Fibroblast of skin of back (primary cell): ENCODE data around the gene HOXA2.

Experiments used
- DNase-seq: peaks from one replicate; pipeline ENCODE4 v3.0.0-alpha.2; 2013

The HOXA2 gene

DNA sequence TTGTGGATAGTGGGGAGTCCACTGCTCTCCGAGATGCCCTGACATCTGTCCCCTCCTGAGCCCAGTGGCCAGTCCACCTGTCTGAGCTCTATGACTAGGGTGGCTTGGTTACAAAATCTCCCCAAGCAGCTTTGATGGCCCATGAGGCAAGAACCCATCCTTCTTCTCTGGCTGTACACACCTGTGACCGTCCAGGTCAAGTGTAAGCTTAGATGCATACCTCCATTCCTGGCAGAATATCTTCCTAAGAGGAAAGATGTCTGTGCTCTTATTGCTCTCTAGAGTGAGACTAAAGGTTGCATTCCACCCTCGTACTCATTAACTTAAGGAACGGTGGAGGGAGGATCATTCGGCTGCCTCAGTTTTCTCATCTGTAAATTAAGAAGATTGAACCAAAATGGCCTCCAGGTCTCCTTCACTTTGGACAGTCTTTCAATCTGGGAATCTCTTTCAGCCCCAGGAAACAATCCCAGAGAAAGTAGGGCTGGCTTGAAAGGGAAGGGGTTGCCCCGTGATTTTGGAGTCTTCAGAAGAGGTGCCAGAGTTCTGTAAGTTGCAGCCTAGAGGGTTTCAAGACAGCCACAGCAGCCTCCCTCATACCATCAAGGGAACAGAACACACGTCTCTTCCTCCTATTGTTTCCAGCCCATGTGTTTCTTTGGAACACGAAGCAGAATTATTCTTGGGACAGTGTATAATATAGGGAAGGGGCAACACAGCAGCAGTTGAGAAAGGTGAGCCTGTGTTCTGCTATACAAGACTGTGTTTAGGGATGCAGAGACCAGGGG lies 22.6 kb upstream of the HOXA2 start:
- no peak for DNase-seq

DNA sequence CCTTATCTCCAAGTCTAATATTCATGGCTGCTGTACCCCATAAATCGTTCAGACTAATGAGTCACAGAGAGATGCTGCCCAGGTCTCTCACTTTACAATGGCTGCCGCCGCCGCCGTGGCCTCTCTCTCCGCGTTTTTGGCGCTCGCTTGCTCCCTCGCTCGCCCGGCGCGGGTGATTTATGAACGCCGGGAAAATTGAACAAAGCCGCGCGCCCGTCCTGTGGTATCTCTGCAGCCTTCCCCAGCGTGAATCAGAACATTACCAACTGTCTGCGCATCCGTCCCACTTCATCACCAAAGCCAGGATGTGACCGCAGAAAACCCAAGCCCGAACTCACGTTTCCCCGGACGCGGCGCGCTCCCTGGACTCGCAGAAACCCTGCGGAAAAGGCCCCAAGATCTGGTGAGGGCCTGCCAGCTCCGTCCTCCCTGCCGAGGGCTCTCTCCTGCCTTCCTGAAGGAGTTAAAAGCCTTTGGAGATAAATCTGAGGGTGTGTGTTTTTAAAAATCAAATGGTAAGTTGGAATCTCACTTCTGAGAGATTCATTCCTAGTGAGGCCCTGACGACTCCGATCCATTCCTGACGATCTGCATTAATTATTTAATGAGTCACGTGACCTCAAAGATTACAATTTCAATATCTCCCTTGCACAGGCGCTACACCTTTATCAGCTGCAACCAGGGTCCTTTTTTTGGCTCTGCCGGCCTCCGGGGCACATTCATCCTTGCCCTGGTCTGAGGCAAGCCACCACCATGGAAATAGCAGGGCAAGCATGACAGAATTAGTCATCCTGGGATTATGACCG lies 21.8 kb upstream of the HOXA2 start:
- DNase-seq: peak; percentile 29

GRCh38 chr7:27123477-27124053 lies 21.1 kb upstream of the HOXA2 start:
- no peak for DNase-seq

GRCh38 chr7:27123007-27123476 lies 20.6 kb upstream of the HOXA2 start:
- no peak for DNase-seq

DNA sequence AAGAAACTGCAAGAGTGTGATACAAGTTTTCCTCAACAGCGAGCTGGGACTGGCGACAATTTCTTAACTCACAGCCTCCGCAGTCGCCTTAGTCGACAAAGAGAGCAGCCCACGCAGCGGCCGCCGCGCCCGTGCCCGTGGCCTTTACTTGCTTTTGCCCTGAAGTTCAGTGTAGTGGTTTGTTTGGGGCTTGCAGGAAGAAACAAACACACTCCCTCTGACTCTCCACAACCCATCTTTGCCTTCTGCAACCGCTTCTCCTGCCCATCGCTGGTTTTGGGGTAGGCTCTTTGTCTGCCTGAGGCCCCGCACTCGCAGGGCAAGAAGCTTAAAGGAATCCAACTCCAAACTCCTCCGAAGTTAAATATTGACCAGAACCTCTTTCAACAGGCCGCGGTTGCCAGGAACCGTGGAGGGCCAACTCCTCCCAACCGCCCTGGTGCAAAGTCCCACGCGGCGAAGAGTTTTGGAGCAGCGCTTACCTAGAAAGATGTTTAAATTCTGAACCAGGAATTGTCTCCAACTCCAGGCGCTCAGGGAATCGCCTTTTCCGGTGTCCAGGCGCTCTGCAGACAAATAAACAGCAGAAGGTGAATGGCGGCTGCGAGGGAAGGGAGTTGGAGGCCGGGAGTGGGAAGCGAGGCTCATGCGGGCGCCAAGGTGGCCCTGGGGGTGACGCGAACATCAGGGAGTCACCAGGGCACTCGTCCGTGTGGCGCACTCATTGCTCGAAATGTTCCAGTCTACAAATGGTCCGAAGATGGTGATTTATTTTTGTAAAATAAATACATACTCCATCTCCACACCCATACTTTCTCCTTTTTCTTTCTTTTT lies 19.8 kb upstream of the HOXA2 start:
- DNase-seq: no peak

DNA sequence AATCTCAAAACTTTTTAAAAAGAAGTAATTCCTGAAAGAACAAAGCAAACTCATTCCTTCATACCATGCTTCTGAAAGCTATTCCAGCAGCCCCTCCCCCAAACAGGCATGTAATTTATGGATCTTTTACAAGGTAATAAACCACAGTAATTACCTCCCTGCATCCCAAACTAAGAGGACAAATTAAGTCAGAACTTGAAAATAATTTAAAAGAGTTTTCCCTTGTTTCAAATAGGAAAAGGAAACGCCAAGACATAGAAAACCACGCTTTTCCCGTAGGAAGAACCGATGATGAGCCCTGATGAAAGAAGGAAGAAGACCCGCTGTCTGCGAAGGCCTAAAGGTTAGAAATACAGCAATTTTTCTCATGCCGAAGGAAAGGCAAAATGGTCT lies 19.2 kb upstream of the HOXA2 start:
- no peak for DNase-seq

- no peak for DNase-seq
Observed at GRCh38 chr7:27119412-27119911, 17.0 kb upstream of the HOXA2 start.

- DNase-seq: no peak
Observed at GRCh38 chr7:27118580-27118979, 16.1 kb upstream of the HOXA2 start.

DNA sequence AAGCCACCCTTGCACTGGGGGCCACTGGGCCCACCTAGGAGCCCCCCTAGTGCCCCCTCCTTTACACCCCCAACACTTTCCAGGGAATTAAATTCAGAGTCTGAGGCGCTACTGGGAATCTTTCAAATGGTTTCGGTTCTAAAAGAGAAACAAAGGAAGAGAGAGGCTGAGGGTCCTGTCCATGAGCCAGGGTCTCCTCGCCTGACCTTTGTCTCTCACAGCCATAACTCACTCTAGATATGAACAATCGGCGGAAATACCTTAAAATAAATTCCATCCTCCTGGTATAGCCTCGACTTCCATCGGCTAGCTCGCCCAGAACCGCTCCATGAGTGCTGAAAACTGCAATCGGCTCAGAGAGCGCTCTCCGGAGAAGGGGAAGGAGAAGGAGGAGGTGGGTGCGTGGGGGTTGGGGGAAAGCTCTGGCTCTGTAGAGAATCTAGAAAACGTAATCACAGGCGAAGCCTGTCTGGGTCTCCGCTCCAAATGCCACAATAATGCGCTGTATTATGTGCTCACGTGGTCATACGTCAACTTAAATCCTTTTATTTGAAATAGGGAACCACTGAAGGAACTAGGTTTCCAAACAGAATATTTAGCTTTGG lies 15.5 kb upstream of the HOXA2 start:
- no peak for DNase-seq

- DNase-seq: no peak
Observed at GRCh38 chr7:27116962-27117886, 14.7 kb upstream of the HOXA2 start.

DNA sequence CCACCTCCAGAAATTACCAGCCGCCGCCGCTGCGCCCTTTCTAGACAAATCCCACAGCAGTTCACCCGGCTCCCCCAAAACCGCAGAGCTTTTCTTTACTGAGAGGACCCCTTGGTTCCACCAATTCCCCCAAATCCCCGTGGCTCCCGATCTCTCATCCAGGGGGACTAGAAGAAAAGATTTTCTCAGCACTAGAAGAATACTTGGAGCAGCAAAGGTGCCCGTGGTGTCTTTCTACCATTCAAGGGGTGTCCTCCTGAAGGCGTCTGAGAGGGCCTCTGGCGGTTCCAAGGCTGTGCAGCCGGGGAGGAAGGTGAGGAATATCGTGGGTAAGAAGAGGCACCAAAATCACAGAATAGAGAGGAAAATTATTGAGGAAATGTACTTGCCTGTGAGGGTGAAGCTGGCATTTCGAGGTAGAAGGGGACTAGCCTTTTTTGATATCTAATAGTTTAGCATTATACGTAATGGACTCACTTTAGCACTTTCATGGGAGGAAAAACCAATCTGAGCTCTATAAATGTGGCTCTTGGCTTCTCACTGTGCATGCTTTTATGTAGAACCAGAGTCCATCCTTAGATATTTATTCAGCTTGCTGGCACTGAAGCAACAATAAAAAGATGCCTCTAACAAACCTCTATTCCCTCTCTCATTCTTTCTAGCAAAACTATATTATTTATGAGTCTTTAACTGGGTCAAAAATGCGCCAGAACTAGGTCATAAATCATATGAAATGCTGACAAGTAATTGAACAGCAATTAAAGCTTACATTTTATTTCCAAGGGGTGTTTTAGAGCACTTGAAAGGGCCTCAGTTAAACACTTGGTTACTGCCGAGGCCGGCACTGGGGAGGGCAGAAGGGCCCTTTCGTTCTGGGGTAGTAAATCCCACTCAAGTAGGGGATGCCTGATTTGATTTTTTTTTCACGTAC lies 13.8 kb upstream of the HOXA2 start:
- DNase-seq: no peak

GRCh38 chr7:27115221-27116026 lies 12.9 kb upstream of the HOXA2 start:
- no peak for DNase-seq

GRCh38 chr7:27114881-27115220 lies 12.4 kb upstream of the HOXA2 start:
- no peak for DNase-seq

DNA sequence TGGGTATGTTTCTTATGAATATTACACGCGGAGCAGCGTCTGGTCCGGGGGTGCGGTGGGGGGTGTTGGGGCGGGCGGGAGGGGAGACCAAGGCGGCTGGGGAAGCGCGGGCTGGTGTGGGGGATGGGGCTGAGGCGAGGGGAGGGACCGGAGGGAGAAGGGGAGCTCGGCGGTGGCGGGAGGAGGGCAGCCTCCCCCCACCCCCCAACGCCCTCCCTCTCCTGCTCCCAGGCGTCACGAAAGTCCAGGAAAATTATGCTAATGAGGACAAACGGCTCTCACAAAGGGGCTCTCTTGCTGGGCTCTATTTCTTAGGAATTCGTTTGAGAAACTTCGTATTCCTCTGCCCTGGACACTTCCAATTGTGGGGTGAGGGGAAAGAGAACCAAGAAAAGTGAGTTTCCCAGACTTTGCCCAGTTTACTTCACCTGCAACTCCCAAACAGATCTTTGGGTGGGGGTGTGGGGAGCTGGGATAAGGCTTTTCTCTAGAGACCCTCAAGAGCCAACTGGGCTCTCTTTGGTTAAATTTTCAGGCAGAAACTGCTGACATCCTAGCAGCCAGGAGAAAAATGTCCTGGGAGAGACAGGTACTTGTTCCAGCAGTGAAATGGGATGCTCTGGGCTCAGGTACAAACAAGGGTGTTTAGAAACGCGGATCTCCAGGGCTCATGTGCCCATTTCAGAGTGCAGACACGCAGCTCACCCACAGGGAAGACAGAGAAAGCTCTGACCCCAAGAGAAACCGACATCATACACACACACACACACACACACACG lies 11.7 kb upstream of the HOXA2 start:
- no peak for DNase-seq

- DNase-seq: no peak
Observed at GRCh38 chr7:27112955-27113949, 10.8 kb upstream of the HOXA2 start.

GRCh38 chr7:27112361-27112760 lies 9.9 kb upstream of the HOXA2 start:
- no peak for DNase-seq
